NCI-H1417 treated with DMSO at 0.1 percent for 48 hours (cell line): Measurements from ENCODE around the gene GALNT14.

Experiments used
- DNase-seq: peaks from one replicate; lab custom pipeline; 2025; lab: John Stamatoyannopoulos, UW

The GALNT14 gene

GRCh38 chr2:31134480-31134879, 3.8 kb downstream of the GALNT14 start:
- no peak for DNase-seq

GRCh38 chr2:31132786-31133185, 5.5 kb downstream of the GALNT14 start:
- no peak for DNase-seq

- no peak for DNase-seq
Measured at GRCh38 chr2:31131871-31132270, 6.4 kb downstream of the GALNT14 start.

GRCh38 chr2:31129375-31130171, 8.7 kb downstream of the GALNT14 start:
- no peak for DNase-seq

- no peak for DNase-seq
Measured at GRCh38 chr2:31127931-31128330, 10.3 kb downstream of the GALNT14 start.

GRCh38 chr2:31125918-31126695, 12.1 kb downstream of the GALNT14 start:
- no peak for DNase-seq

GRCh38 chr2:31124904-31125303, 13.3 kb downstream of the GALNT14 start:
- DNase-seq = no peak

DNA sequence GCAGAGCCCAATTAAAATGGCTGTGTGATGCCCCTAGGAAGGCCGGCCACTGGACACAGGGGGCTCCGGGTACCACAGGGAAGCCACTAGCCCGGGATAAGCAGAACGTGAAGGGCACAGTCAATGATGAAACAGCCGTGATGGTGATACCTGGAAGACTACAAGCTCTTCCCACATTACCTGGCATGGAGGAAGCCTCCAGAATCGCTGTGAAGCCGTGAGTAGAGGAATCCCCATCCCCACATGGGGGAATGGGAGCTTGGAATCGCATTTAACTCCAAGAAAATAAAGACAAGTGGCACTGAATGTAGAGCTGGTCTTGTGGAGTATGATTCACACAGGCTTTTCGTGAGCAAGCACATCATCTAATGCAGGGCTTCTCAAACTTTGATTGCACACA, 16.1 kb downstream of the GALNT14 start:
- no peak for DNase-seq

DNA sequence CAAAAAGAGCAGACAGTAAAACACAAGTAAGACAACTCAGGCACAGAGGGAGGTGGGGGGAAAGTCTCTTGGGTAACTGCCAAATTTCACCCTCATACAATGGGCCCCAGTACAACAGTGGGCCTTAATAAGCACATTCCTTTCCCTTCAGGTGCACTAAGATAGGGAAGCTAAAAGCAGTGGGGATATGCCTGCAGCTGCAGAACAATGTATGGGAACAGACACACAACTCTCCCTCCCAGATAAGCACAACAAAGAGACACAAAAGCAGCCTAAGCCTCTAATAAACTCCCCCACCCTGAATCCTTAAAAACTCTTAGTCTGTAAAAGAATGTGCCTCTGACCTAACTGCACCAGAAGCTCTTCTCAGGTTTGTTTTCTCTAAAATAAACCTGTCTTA, 24.5 kb downstream of the GALNT14 start:
- no peak for DNase-seq

DNA sequence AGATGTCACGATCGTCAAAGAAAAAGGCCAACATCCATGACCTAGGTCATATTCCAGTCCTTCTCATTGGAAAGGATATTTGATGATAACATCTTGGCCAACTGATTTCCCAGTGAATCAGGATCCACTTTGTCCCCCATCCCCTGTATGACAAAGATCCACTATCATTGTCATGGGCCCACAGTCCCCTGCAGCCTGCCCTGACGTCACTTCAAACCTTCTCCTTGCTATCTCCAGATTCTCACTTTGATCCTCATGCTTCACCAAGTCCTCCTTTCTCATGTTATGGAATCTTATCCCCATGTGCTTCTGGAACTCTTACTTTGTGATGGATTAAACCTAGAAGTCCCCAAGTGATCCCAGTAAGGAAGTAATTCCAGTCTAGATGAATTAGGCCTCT, 25.7 kb downstream of the GALNT14 start:
- DNase-seq = no peak

- no peak for DNase-seq
Measured at GRCh38 chr2:31110998-31111397, 27.2 kb downstream of the GALNT14 start.

DNA sequence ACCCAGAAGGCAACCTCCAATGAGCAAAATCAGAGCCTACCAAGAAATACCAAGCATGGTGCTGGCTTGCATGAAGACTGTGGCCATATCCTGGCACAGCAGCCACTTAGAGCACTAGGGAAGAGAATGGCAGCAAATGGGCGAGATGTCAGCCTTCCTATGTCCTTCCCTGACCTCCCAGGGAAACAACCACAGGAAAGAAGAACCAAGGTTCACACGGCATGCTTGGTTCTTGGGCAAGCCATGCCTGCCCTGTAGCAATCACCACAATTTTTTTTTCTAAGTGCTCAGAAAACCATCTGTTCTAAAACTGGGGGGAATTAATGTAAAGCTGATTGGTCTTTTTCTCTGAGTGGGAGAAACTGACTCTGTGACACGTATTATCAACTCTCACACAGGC, 27.8 kb downstream of the GALNT14 start:
- no peak for DNase-seq

GRCh38 chr2:31109633-31110192, 28.5 kb downstream of the GALNT14 start:
- DNase-seq = peak; percentile 59

GRCh38 chr2:31108561-31109286, 29.5 kb downstream of the GALNT14 start:
- no peak for DNase-seq

- DNase-seq = no peak
Measured at GRCh38 chr2:31107591-31108300, 30.5 kb downstream of the GALNT14 start.

DNA sequence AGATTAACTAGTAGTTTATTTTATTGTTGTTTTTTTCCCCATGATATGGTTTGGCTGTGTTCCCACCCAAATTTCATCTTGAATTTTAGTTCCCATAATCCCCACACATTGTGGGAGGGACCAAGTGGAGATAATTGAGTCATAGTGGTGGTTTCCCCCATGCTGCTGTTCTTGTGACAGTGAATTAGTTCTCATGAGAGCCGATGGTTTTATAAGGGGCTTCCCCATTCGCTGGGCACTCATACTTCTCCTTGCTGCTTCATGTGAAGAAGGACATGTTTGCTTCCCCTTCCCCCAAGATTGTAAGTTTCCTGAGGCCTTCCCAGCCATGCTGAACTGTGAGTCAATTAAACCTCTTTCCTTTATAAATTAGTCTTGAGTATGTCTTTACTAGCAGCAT, 36.5 kb downstream of the GALNT14 start:
- no peak for DNase-seq

GRCh38 chr2:31097962-31098613, 40.2 kb downstream of the GALNT14 start:
- no peak for DNase-seq

- no peak for DNase-seq
Measured at GRCh38 chr2:31090188-31090587, 48.1 kb downstream of the GALNT14 start.

- no peak for DNase-seq
Measured at GRCh38 chr2:31089645-31090044, 48.6 kb downstream of the GALNT14 start.

DNA sequence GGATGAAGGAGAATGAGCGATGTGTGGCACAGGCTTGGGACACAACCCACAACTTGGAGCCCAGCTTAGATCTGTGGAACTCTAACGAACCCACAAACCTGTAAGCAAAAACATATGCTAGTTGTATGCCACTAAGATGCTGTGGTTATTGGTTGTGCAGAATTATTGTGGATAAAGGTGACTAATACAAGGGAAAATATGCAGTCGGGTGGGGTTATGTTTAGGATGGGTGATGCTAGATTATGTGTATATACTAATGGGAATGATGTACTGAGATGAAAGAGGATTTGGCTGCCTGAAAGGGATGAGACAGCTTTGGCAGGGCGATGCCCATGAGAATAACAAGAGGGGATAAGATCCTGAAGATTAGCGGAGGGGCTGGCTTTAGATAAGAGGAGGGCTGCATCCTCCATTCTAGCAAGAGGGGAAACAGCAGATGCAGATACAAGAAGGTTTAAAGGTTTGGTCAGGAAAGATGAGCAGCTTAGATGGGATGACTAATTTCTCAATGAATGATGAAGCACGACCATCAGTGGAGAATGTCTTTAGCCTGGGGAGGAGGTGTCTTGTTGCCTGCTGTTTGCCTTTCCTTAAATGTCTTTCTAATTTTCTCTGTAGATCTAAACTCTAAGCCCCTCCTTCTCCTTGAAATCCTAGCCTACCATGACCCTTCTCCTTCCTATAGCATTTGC, 49.6 kb downstream of the GALNT14 start:
- DNase-seq = no peak

DNA sequence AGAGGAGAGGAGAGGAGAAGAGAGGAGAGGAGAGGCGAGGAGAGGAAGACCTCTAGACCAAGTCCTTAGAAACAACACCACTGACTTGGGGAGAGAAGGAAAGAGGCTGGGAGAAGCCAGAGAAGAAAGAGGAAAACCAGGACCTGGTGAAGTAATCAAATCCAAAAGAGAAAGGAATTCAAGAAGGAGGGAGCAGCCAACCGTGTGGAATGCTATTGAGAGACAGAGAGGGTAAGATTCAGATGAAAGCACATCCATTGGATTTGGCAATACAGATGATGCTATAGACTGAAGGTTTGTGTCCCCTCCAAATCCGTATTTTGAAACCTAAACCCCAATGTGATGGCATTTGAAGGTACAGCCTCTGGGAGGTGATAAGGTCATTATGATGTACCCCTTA, 50.7 kb downstream of the GALNT14 start:
- DNase-seq = no peak
